Measurements from ENCODE around the gene KIAA1671. TPM values are rescaled to one million over a fixed set of nuclear protein-coding genes. Genes with fewer than 3 reads are reported as not detected.

KIAA1671 gene
- total and polyA plus RNA-seq, 2 of the 13 experiments (the other 11 are each of a cell fraction or from before 2014, with no cell fraction given): 13.5 to 13.6 TPM

DNA sequence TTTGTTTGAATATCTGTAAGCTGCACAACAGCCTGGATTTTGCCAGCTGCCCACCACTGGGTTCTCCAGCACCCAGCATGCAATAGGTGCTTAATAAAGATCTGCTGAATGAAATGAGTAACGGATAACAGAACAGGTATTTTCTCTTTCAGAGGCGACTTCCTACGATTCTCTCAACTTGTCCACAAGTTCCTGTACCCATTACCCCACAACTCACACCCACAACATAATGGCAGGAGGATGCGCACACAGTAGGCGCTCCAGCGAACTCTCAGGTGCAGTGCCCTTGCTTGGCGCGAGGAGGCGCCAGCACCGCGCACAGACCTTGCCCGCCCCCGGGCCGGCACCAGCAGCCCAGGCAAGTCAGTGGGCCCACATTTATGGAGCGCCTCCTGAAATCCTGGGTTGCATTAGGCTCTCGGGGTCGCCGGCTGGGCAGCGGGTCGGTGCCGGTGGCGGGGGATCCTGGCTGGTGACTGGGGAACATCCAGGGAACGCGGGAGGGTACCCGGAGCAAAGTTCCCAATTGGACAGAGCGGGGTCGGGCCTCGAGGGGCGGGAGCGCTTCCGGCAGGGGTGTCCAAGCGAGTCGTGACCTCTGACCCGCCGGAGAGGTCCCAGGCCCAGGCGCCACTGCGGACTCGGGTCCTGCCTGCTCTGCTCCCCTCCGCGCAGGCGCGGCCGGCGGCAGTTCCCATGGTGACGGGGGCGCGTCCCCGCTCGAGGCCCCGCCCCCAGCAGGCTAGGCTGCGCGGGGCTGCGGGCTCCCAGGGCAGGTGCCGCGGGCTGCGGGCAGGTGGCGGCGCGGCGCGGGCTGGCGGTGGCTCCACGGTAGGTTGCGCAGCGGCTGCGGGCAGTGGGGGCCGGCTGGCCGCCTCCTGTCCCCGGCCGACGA is at the start of gene KIAA1671 (continued):
- TF ChIP-seq, protein P1, sequence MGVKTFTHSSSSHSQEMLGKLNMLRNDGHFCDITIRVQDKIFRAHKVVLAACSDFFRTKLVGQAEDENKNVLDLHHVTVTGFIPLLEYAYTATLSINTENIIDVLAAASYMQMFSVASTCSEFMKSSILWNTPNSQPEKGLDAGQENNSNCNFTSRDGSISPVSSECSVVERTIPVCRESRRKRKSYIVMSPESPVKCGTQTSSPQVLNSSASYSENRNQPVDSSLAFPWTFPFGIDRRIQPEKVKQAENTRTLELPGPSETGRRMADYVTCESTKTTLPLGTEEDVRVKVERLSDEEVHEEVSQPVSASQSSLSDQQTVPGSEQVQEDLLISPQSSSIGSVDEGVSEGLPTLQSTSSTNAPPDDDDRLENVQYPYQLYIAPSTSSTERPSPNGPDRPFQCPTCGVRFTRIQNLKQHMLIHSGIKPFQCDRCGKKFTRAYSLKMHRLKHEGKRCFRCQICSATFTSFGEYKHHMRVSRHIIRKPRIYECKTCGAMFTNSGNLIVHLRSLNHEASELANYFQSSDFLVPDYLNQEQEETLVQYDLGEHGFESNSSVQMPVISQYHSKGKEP (CRISPR knock-in tag; IDR thresholded peaks at IDR 0.05): no peak
- TF ChIP-seq KDM4B (CRISPR knock-in tag; IDR thresholded peaks at IDR 0.05) (peak; percentile 24; the same call in 1 of the 2 replicates), TEAD2 (CRISPR knock-in tag; IDR thresholded peaks at IDR 0.05) (no peak), ZNF484 (CRISPR knock-in tag; IDR thresholded peaks at IDR 0.05; ENCODE audit: borderline replicate concordance, low read depth) (no peak), ZNF619 (CRISPR knock-in tag; IDR thresholded peaks at IDR 0.05) (no peak)

DNA sequence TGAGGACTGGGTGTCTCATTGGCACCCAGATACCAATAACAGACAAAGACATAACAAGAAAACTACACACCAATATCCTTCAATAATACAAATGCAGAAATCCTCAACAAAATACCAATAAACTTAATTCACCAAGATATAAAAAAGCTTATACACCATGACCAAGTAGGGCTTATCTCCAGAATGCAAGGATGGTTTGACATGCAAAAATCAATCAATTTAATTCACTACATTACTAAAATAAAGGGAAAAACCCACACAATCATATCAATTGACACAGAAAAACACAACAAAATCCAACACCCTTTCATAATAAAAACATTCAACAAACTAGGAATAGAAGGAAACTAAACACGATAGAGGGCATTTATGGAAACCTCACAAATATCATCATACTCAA is 46.6 kb upstream of the KIAA1671 start:
- ChIA-PET CTCF (ENCODE audit: low intra/inter-chr PET ratio, low total read pairs) (no interaction called here), POLR2A (no interaction called here)
- no TSS peak for BruUV-seq (replicated peaks)
- Histone ChIP-seq H3K79me2 (ENCODE audit: insufficient read depth, low read length) (no peaks in the 10 kb centered on the region), H3K9ac (ENCODE audit: insufficient read depth, low read depth, low read length) (no peak overlapping the region), H3K4me3 (replicated peaks in 1 of 3; ENCODE audit: insufficient read depth in 1 of 3, low read depth in 2 of 3, low read length in 3 of 3) (no peak overlapping the region), H3K9me3 (ENCODE audit: low read length) (peaks cover 8% of the 10 kb centered on the region), H3K27ac (ENCODE audit: extremely low read length, insufficient read depth, low read length) (no peak overlapping the region), H3K27me3 (ENCODE audit: control insufficient read depth in 1 of 2, insufficient read depth in 2 of 2, low read length in 2 of 2) (no peaks in the 10 kb centered on the region), H4K20me1 (ENCODE audit: insufficient read depth, low read length) (no peaks in the 10 kb centered on the region), H3K4me2 (ENCODE audit: low read depth, low read length) (no peak overlapping the region), H2AFZ (ENCODE audit: low read length) (no peak overlapping the region), H3K36me3 (replicated peaks in 1 of 2; ENCODE audit: control insufficient read depth in 1 of 2, insufficient read depth in 2 of 2, low read length in 2 of 2) (no peaks in the 10 kb centered on the region), H3K4me1 (ENCODE audit: insufficient read depth, low read length) (no peaks in the 10 kb centered on the region)
- no peak for ATAC-seq
- FAIRE-seq: no peak
- WGBS (ENCODE audit: low lambda C conversion rate): 95% methylated on average over 1 of the region's 1 CpG
- intact Hi-C loops (cut with micrococcal nuclease; ENCODE audit: unreplicated experiment): no loop called here
- in situ Hi-C loops (cut with HindIII; ENCODE audit: extremely low pct_ligation_motif_present, low pct_unique_long_range_greater_than_20kb): no loop called here
- DNase-seq (ENCODE audit: low spot score): no peak
- no peak for TF ChIP-seq KLF6 (CRISPR knock-in tag; IDR thresholded peaks at IDR 0.05)
- TF ChIP-seq, protein P2, sequence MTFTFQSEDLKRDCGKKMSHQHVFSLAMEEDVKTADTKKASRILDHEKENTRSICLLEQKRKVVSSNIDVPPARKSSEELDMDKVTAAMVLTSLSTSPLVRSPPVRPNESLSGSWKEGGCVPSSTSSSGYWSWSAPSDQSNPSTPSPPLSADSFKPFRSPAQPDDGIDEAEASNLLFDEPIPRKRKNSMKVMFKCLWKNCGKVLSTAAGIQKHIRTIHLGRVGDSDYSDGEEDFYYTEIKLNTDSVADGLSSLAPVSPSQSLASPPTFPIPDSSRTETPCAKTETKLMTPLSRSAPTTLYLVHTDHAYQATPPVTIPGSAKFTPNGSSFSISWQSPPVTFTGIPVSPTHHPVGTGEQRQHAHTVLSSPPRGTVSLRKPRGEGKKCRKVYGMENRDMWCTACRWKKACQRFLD (CRISPR knock-in tag; IDR thresholded peaks at IDR 0.05; ENCODE audit: borderline replicate concordance): no peak
- TF ChIP-seq, protein P3, sequence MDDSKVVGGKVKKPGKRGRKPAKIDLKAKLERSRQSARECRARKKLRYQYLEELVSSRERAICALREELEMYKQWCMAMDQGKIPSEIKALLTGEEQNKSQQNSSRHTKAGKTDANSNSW (CRISPR knock-in tag; IDR thresholded peaks at IDR 0.05; ENCODE audit: borderline replicate concordance): no peak
- TF ChIP-seq, protein P4, sequence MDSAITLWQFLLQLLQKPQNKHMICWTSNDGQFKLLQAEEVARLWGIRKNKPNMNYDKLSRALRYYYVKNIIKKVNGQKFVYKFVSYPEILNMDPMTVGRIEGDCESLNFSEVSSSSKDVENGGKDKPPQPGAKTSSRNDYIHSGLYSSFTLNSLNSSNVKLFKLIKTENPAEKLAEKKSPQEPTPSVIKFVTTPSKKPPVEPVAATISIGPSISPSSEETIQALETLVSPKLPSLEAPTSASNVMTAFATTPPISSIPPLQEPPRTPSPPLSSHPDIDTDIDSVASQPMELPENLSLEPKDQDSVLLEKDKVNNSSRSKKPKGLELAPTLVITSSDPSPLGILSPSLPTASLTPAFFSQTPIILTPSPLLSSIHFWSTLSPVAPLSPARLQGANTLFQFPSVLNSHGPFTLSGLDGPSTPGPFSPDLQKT (CRISPR knock-in tag; IDR thresholded peaks at IDR 0.05; ENCODE audit: borderline replicate concordance): no peak
- no peak for TF ChIP-seq CBFB (CRISPR knock-in tag; IDR thresholded peaks at IDR 0.05)
- TF ChIP-seq PHF21A (CRISPR knock-in tag; IDR thresholded peaks at IDR 0.05): no peak
- TF ChIP-seq, protein P5, sequence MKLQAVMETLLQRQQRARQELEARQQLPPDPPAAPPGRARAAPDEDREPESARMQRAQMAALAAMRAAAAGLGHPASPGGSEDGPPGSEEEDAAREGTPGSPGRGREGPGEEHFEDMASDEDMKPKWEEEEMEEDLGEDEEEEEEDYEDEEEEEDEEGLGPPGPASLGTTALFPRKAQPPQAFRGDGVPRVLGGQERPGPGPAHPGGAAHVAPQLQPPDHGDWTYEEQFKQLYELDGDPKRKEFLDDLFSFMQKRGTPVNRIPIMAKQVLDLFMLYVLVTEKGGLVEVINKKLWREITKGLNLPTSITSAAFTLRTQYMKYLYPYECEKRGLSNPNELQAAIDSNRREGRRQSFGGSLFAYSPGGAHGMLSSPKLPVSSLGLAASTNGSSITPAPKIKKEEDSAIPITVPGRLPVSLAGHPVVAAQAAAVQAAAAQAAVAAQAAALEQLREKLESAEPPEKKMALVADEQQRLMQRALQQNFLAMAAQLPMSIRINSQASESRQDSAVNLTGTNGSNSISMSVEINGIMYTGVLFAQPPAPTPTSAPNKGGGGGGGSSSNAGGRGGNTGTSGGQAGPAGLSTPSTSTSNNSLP (IDR thresholded peaks at IDR 0.05; ENCODE audit: low read depth, low read length): no peak
- no peak for TF ChIP-seq ZNF234 (CRISPR knock-in tag; conservative IDR thresholded peaks at IDR 0.05)
- no peak for TF ChIP-seq ZNF768 (CRISPR knock-in tag; IDR thresholded peaks at IDR 0.05)
- no peak for TF ChIP-seq GATA4 (IDR thresholded peaks at IDR 0.05; ENCODE audit: borderline replicate concordance, low read depth)
- TF ChIP-seq, protein P6, sequence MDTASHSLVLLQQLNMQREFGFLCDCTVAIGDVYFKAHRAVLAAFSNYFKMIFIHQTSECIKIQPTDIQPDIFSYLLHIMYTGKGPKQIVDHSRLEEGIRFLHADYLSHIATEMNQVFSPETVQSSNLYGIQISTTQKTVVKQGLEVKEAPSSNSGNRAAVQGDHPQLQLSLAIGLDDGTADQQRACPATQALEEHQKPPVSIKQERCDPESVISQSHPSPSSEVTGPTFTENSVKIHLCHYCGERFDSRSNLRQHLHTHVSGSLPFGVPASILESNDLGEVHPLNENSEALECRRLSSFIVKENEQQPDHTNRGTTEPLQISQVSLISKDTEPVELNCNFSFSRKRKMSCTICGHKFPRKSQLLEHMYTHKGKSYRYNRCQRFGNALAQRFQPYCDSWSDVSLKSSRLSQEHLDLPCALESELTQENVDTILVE (CRISPR knock-in tag; IDR thresholded peaks at IDR 0.05): no peak
